Activated T-helper 2 cell treated with anti-CD3 and anti-CD28 coated beads, Interferon-gamma antibody, Interleukin-2, Interleukin-4, amounts not matched to agents 10 μg/mL and 5 μg/mL and 100 μg/mL, durations not matched to agents 14 hours and 24 hours and 36 hours (primary cell): ENCODE measurements around the gene POLR2F. TPM values are rescaled to one million over a fixed set of nuclear protein-coding genes. Genes with fewer than 3 reads are reported as not detected.
"Not testable (repeated sequence)": the region's sequence is repeated elsewhere in the genome, so short reads cannot be mapped to it uniquely, and the experiment has no call there.

Source experiments
- DNase-seq: peaks from one replicate; pipeline ENCODE4 v3.0.0; 2021; ENCODE audit warnings: low spot score
- H3K27ac Mint-ChIP-seq: one replicate; pipeline ENCODE4 v1.8.0; 2021; ENCODE audit warnings: mixed read lengths
- H3K27me3 Mint-ChIP-seq: one replicate; pipeline ENCODE4 v1.8.0; 2021; ENCODE audit warnings: low read depth, mixed read lengths
- H3K36me3 Mint-ChIP-seq: one replicate; pipeline ENCODE4 v1.8.0; 2021; ENCODE audit warnings: low read depth, mixed read lengths
- H3K4me1 Mint-ChIP-seq: one replicate; pipeline ENCODE4 v1.8.0; 2021; ENCODE audit warnings: low read depth, mixed read lengths
- H3K4me3 Mint-ChIP-seq: one replicate; pipeline ENCODE4 v1.8.0; 2021; ENCODE audit warnings: low read depth, mild to moderate bottlenecking, moderate library complexity, mixed read lengths
- H3K9me3 Mint-ChIP-seq: one replicate; pipeline ENCODE4 v1.8.0; 2021; ENCODE audit warnings: mixed read lengths
- intact Hi-C: fragments of 100-400 bp; cut with micrococcal nuclease; formaldehyde crosslinking; loops from one replicate; pipeline ENCODE4 v1.15.1; 2023
- total RNA-seq: library from RNA; stranded (reverse); gene quantifications from 2 replicates; pipeline ENCODE4 v1.2.3, GENCODE V29; 2022

Gene POLR2F
- total RNA-seq, 1 donor from 2014 or later = 92.6 TPM

- no peak for DNase-seq
- H3K4me3 Mint-ChIP-seq = no peak overlapping the region
- H3K4me1 Mint-ChIP-seq = peaks cover 7% of the 10 kb centered on the region
- peaks cover 21% of the 10 kb centered on the region for H3K36me3 Mint-ChIP-seq
- no peaks in the 10 kb centered on the region for H3K9me3 Mint-ChIP-seq
- no peak overlapping the region for H3K27ac Mint-ChIP-seq
- intact Hi-C loops = no loop called here
- H3K27me3 Mint-ChIP-seq = no peaks in the 10 kb centered on the region
These were observed 24.1 kb upstream of the POLR2F start for GRCh38 chr22:37929390-37929789.

GRCh38 chr22:37930270-37930951 is 23.1 kb upstream of the POLR2F start:
- H3K27ac Mint-ChIP-seq = no peak overlapping the region

GRCh38 chr22:37930952-37931440 is 22.5 kb upstream of the POLR2F start:
- DNase-seq = no peak
- no peak overlapping the region for H3K27ac Mint-ChIP-seq
- H3K36me3 Mint-ChIP-seq = peaks cover 21% of the 10 kb centered on the region
- intact Hi-C loops = no loop called here
- H3K27me3 Mint-ChIP-seq = no peaks in the 10 kb centered on the region
- no peaks in the 10 kb centered on the region for H3K9me3 Mint-ChIP-seq
- no peak overlapping the region for H3K4me3 Mint-ChIP-seq
- peaks cover 7% of the 10 kb centered on the region for H3K4me1 Mint-ChIP-seq

More at GRCh38 chr22:37930270-37930951, 23.1 kb upstream of the POLR2F start:
- Mint-ChIP-seq H3K9me3 (no peaks in the 10 kb centered on the region), H3K36me3 (peaks cover 21% of the 10 kb centered on the region), H3K27me3 (no peaks in the 10 kb centered on the region), H3K4me1 (peaks cover 7% of the 10 kb centered on the region), H3K4me3 (no peak overlapping the region)
- intact Hi-C loops = no loop called here
- no peak for DNase-seq

- no peak overlapping the region for H3K4me3 Mint-ChIP-seq
- no peaks in the 10 kb centered on the region for H3K27me3 Mint-ChIP-seq
- peaks cover 7% of the 10 kb centered on the region for H3K4me1 Mint-ChIP-seq
- intact Hi-C loops = no loop called here
- H3K27ac Mint-ChIP-seq = no peak overlapping the region
- H3K9me3 Mint-ChIP-seq = no peaks in the 10 kb centered on the region
- no peak for DNase-seq
- peaks cover 23% of the 10 kb centered on the region for H3K36me3 Mint-ChIP-seq
These were observed 21.6 kb upstream of the POLR2F start for GRCh38 chr22:37931893-37932389.

GRCh38 chr22:37932401-37932800 is 21.1 kb upstream of the POLR2F start:
- no peak overlapping the region for H3K4me3 Mint-ChIP-seq
- H3K4me1 Mint-ChIP-seq = peaks cover 7% of the 10 kb centered on the region
- peaks cover 24% of the 10 kb centered on the region for H3K36me3 Mint-ChIP-seq
- H3K27me3 Mint-ChIP-seq = no peaks in the 10 kb centered on the region
- no peaks in the 10 kb centered on the region for H3K9me3 Mint-ChIP-seq
- H3K27ac Mint-ChIP-seq = no peak overlapping the region
- no peak for DNase-seq
- intact Hi-C loops = no loop called here

GRCh38 chr22:37932821-37933578 is 20.5 kb upstream of the POLR2F start:
- H3K36me3 Mint-ChIP-seq = peaks cover 24% of the 10 kb centered on the region
- H3K27me3 Mint-ChIP-seq = no peaks in the 10 kb centered on the region
- H3K4me3 Mint-ChIP-seq = no peak overlapping the region
- intact Hi-C loops = no loop called here
- H3K9me3 Mint-ChIP-seq = no peaks in the 10 kb centered on the region
- H3K27ac Mint-ChIP-seq = no peak overlapping the region
- no peak for DNase-seq
- peaks cover 7% of the 10 kb centered on the region for H3K4me1 Mint-ChIP-seq

- no peaks in the 10 kb centered on the region for H3K9me3 Mint-ChIP-seq
- H3K36me3 Mint-ChIP-seq = peaks cover 19% of the 10 kb centered on the region
- peak; percentile 78 for DNase-seq
- H3K4me1 Mint-ChIP-seq = peaks cover 7% of the 10 kb centered on the region
- peak overlapping the region; percentile 69 for H3K27ac Mint-ChIP-seq
- no peak overlapping the region for H3K4me3 Mint-ChIP-seq
- intact Hi-C loops = no loop called here
- H3K27me3 Mint-ChIP-seq = no peaks in the 10 kb centered on the region
These were observed 19.7 kb upstream of the POLR2F start for GRCh38 chr22:37933711-37934376.

- H3K27me3 Mint-ChIP-seq = no peaks in the 10 kb centered on the region
These were observed 12.7 kb upstream of the POLR2F start for GRCh38 chr22:37940698-37941376.

GRCh38 chr22:37942133-37942532 is 11.4 kb upstream of the POLR2F start:
- Mint-ChIP-seq H3K4me1 (no peaks in the 10 kb centered on the region), H3K9me3 (no peaks in the 10 kb centered on the region), H3K27me3 (no peaks in the 10 kb centered on the region), H3K4me3 (no peak overlapping the region), H3K36me3 (peaks cover 7% of the 10 kb centered on the region), H3K27ac (no peak overlapping the region)
- intact Hi-C loops = no loop called here
- no peak for DNase-seq

More at GRCh38 chr22:37940698-37941376, 12.7 kb upstream of the POLR2F start:
- intact Hi-C loops = no loop called here
- Mint-ChIP-seq H3K27ac (no peak overlapping the region), H3K36me3 (peaks cover 9% of the 10 kb centered on the region), H3K4me1 (no peaks in the 10 kb centered on the region), H3K9me3 (no peaks in the 10 kb centered on the region), H3K4me3 (no peak overlapping the region)
- DNase-seq = no peak

- H3K27ac Mint-ChIP-seq = no peak overlapping the region
- H3K4me1 Mint-ChIP-seq = no peaks in the 10 kb centered on the region
- H3K27me3 Mint-ChIP-seq = no peaks in the 10 kb centered on the region
- no peak overlapping the region for H3K4me3 Mint-ChIP-seq
- H3K9me3 Mint-ChIP-seq = no peaks in the 10 kb centered on the region
- intact Hi-C loops = no loop called here
- DNase-seq = no peak
- H3K36me3 Mint-ChIP-seq = peaks cover 7% of the 10 kb centered on the region
These were observed 10.2 kb upstream of the POLR2F start for GRCh38 chr22:37943136-37943824.

GRCh38 chr22:37943825-37944198 is 9.7 kb upstream of the POLR2F start:
- no peaks in the 10 kb centered on the region for H3K27me3 Mint-ChIP-seq
- H3K27ac Mint-ChIP-seq = no peak overlapping the region
- H3K9me3 Mint-ChIP-seq = no peaks in the 10 kb centered on the region
- H3K4me3 Mint-ChIP-seq = no peak overlapping the region
- peaks cover 7% of the 10 kb centered on the region for H3K36me3 Mint-ChIP-seq
- H3K4me1 Mint-ChIP-seq = no peaks in the 10 kb centered on the region
- intact Hi-C loops = no loop called here
- no peak for DNase-seq

GRCh38 chr22:37944423-37944822 is 9.1 kb upstream of the POLR2F start:
- H3K36me3 Mint-ChIP-seq, H3K4me3 Mint-ChIP-seq, DNase-seq, H3K4me1 Mint-ChIP-seq, H3K27me3 Mint-ChIP-seq, H3K9me3 Mint-ChIP-seq, H3K27ac Mint-ChIP-seq, intact Hi-C loops: not testable (repeated sequence)
